ENCODE results near the gene GALNT6. TPM values are rescaled to one million over a fixed set of nuclear protein-coding genes. Genes with fewer than 3 reads are reported as not detected.

Gene GALNT6
- total RNA-seq, 4 donors from 2014 or later: 2.1 to 3.5 (median 2.4) TPM

GRCh38 chr12:51432921-51433320 is 41.7 kb upstream of the GALNT6 start:
- H3K9me3 ChIP-seq: no peaks in the 10 kb centered on the region
- 40 to 58% methylated on average over 1 to 2 of the region's 2 CpGs for WGBS, 2 donors (ENCODE audit: low coverage in 1 of 2)
- H3K4me3 ChIP-seq: no peak overlapping the region
- no peaks in the 10 kb centered on the region for H3K27me3 ChIP-seq
- TF ChIP-seq EP300 (IDR thresholded peaks at IDR 0.05) (no peak), POLR2A (IDR thresholded peaks at IDR 0.05) (no peak), CTCF (IDR thresholded peaks at IDR 0.05) (no peak), POLR2AphosphoS5 (IDR thresholded peaks at IDR 0.05) (no peak)
- no peaks in the 10 kb centered on the region for H3K36me3 ChIP-seq
- H3K4me1 ChIP-seq: no peaks in the 10 kb centered on the region
- no peak for ATAC-seq
- H3K27ac ChIP-seq: no peak overlapping the region

GRCh38 chr12:51430196-51430895 is 39.1 kb upstream of the GALNT6 start:
- TF ChIP-seq POLR2AphosphoS5 (IDR thresholded peaks at IDR 0.05) (no peak), POLR2A (IDR thresholded peaks at IDR 0.05) (no peak), CTCF (IDR thresholded peaks at IDR 0.05) (no peak), EP300 (IDR thresholded peaks at IDR 0.05) (no peak)
- Histone ChIP-seq H3K9me3 (no peaks in the 10 kb centered on the region), H3K4me3 (no peak overlapping the region), H3K36me3 (no peaks in the 10 kb centered on the region), H3K27me3 (no peaks in the 10 kb centered on the region), H3K27ac (no peak overlapping the region), H3K4me1 (no peaks in the 10 kb centered on the region)
- no peak for ATAC-seq
- WGBS, 2 donors (ENCODE audit: low coverage in 1 of 2): 53 to 61% methylated on average over 4 of the region's 4 CpGs

GRCh38 chr12:51429700-51430099 is 38.5 kb upstream of the GALNT6 start:
- H3K9me3 ChIP-seq: no peaks in the 10 kb centered on the region
- ATAC-seq: no peak
- TF ChIP-seq EP300 (IDR thresholded peaks at IDR 0.05) (no peak), POLR2A (IDR thresholded peaks at IDR 0.05) (no peak), CTCF (IDR thresholded peaks at IDR 0.05) (no peak), POLR2AphosphoS5 (IDR thresholded peaks at IDR 0.05) (no peak)
- 97% methylated on average over 4 of the region's 4 CpGs; no CpG with 5 or more reads in 1 of the 2 donors for WGBS, 2 donors (ENCODE audit: low coverage in 1 of 2)
- no peak overlapping the region for H3K27ac ChIP-seq
- H3K36me3 ChIP-seq: no peaks in the 10 kb centered on the region
- no peaks in the 10 kb centered on the region for H3K27me3 ChIP-seq
- no peak overlapping the region for H3K4me3 ChIP-seq
- H3K4me1 ChIP-seq: peaks cover 0 to 6% (median 5%) of the 10 kb centered on the region in 3 donors

- Histone ChIP-seq H3K4me3 (no peak overlapping the region), H3K27me3 (no peaks in the 10 kb centered on the region), H3K36me3 (no peaks in the 10 kb centered on the region), H3K27ac (no peak overlapping the region), H3K4me1 (peaks cover 0 to 13% (median 6%) of the 10 kb centered on the region in 3 donors), H3K9me3 (no peaks in the 10 kb centered on the region)
- no peak for TF ChIP-seq EP300 (IDR thresholded peaks at IDR 0.05)
- no peak for TF ChIP-seq CTCF (IDR thresholded peaks at IDR 0.05)
- TF ChIP-seq POLR2AphosphoS5 (IDR thresholded peaks at IDR 0.05): no peak
- no peak for TF ChIP-seq POLR2A (IDR thresholded peaks at IDR 0.05)
- ATAC-seq: no peak
- 87 to 98% methylated on average over 4 of the region's 4 CpGs for WGBS, 2 donors (ENCODE audit: low coverage in 1 of 2)
Measured at GRCh38 chr12:51428256-51428655, 37.0 kb upstream of the GALNT6 start.
